ENCODE data around the gene CASR. TPM values are rescaled to one million over a fixed set of nuclear protein-coding genes. Genes with fewer than 3 reads are reported as not detected.

CASR gene
- polyA plus RNA-seq, 2 of the 4 experiments (the other 2 are of a cell fraction), result not detected

GRCh38 chr3:122325769-122326168 is 142.3 kb downstream of the CASR start (continued):
- TF ChIP-seq, protein P1, sequence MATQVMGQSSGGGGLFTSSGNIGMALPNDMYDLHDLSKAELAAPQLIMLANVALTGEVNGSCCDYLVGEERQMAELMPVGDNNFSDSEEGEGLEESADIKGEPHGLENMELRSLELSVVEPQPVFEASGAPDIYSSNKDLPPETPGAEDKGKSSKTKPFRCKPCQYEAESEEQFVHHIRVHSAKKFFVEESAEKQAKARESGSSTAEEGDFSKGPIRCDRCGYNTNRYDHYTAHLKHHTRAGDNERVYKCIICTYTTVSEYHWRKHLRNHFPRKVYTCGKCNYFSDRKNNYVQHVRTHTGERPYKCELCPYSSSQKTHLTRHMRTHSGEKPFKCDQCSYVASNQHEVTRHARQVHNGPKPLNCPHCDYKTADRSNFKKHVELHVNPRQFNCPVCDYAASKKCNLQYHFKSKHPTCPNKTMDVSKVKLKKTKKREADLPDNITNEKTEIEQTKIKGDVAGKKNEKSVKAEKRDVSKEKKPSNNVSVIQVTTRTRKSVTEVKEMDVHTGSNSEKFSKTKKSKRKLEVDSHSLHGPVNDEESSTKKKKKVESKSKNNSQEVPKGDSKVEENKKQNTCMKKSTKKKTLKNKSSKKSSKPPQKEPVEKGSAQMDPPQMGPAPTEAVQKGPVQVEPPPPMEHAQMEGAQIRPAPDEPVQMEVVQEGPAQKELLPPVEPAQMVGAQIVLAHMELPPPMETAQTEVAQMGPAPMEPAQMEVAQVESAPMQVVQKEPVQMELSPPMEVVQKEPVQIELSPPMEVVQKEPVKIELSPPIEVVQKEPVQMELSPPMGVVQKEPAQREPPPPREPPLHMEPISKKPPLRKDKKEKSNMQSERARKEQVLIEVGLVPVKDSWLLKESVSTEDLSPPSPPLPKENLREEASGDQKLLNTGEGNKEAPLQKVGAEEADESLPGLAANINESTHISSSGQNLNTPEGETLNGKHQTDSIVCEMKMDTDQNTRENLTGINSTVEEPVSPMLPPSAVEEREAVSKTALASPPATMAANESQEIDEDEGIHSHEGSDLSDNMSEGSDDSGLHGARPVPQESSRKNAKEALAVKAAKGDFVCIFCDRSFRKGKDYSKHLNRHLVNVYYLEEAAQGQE (IDR thresholded peaks at IDR 0.05), result no peak
- TF ChIP-seq HEYL (CRISPR knock-in tag; IDR thresholded peaks at IDR 0.05) (no peak), CHD2 (IDR thresholded peaks at IDR 0.05; ENCODE audit: low read length, partially characterized antibody) (no peak)

- DNase-seq (ENCODE audit: low read depth in 1 of 2, low spot score in 1 of 2), result no peak
- H3K9me3 ChIP-seq, result no peaks in the 10 kb centered on the region
- H3K27ac ChIP-seq, result no peak overlapping the region
- H3K4me1 ChIP-seq, result no peaks in the 10 kb centered on the region
- WGBS (ENCODE audit: missing lambda C conversion rate), result 64% methylated on average over 4 of the region's 4 CpGs
- ATAC-seq, result no peak
- H3K4me2 ChIP-seq, result no peak overlapping the region
- TF ChIP-seq RCOR1 (IDR thresholded peaks at IDR 0.05; ENCODE audit: low read depth, low read length), result no peak
- TF ChIP-seq HOXB5 (CRISPR knock-in tag; IDR thresholded peaks at IDR 0.05), result no peak
- no peak for TF ChIP-seq PHF8 (IDR thresholded peaks at IDR 0.05; ENCODE audit: borderline replicate concordance, low read depth)
- TF ChIP-seq, protein P2, sequence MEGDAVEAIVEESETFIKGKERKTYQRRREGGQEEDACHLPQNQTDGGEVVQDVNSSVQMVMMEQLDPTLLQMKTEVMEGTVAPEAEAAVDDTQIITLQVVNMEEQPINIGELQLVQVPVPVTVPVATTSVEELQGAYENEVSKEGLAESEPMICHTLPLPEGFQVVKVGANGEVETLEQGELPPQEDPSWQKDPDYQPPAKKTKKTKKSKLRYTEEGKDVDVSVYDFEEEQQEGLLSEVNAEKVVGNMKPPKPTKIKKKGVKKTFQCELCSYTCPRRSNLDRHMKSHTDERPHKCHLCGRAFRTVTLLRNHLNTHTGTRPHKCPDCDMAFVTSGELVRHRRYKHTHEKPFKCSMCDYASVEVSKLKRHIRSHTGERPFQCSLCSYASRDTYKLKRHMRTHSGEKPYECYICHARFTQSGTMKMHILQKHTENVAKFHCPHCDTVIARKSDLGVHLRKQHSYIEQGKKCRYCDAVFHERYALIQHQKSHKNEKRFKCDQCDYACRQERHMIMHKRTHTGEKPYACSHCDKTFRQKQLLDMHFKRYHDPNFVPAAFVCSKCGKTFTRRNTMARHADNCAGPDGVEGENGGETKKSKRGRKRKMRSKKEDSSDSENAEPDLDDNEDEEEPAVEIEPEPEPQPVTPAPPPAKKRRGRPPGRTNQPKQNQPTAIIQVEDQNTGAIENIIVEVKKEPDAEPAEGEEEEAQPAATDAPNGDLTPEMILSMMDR (IDR thresholded peaks at IDR 0.05), result no peak
- TF ChIP-seq, protein P3, sequence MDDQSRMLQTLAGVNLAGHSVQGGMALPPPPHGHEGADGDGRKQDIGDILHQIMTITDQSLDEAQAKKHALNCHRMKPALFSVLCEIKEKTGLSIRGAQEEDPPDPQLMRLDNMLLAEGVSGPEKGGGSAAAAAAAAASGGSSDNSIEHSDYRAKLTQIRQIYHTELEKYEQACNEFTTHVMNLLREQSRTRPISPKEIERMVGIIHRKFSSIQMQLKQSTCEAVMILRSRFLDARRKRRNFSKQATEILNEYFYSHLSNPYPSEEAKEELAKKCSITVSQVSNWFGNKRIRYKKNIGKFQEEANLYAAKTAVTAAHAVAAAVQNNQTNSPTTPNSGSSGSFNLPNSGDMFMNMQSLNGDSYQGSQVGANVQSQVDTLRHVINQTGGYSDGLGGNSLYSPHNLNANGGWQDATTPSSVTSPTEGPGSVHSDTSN (IDR thresholded peaks at IDR 0.05), result no peak
- no peak for TF ChIP-seq RNF2 (IDR thresholded peaks at IDR 0.05; ENCODE audit: borderline replicate concordance, low read depth)
- no peak for TF ChIP-seq POLR2AphosphoS2 (conservative IDR thresholded peaks at IDR 0.05; ENCODE audit: low read length)
- no peak for TF ChIP-seq KDM5A (IDR thresholded peaks at IDR 0.05)
- TF ChIP-seq HDAC2 (IDR thresholded peaks at IDR 0.05), result no peak
- no peak for TF ChIP-seq BHLHE40 (IDR thresholded peaks at IDR 0.05; ENCODE audit: low read depth, low read length)
- no peak for TF ChIP-seq NFE2L2 (conservative IDR thresholded peaks at IDR 0.05; ENCODE audit: low read length)
- no peak for TF ChIP-seq EP300 (IDR thresholded peaks at IDR 0.05)
- TF ChIP-seq CBX2 (IDR thresholded peaks at IDR 0.05; ENCODE audit: borderline replicate concordance, low read depth), result no peak
- no peak for TF ChIP-seq NR3C1 (IDR thresholded peaks at IDR 0.05)
- TF ChIP-seq, protein P4, sequence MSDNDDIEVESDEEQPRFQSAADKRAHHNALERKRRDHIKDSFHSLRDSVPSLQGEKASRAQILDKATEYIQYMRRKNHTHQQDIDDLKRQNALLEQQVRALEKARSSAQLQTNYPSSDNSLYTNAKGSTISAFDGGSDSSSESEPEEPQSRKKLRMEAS (IDR thresholded peaks at IDR 0.05), result no peak
- no peak for TF ChIP-seq HEYL (CRISPR knock-in tag; IDR thresholded peaks at IDR 0.05)
- ChIA-PET CTCF (interaction anchor here (1.3 kb wide), 1 partner anchor 10 kb away, joined by 3 read pairs; no protein-coding TSS in a partner anchor), POLR2A (no interaction called here)
- no peak for FAIRE-seq
- H3K4me3 ChIP-seq, result no peak overlapping the region
Observed at GRCh38 chr3:122331886-122332285, 148.4 kb downstream of the CASR start.

DNA sequence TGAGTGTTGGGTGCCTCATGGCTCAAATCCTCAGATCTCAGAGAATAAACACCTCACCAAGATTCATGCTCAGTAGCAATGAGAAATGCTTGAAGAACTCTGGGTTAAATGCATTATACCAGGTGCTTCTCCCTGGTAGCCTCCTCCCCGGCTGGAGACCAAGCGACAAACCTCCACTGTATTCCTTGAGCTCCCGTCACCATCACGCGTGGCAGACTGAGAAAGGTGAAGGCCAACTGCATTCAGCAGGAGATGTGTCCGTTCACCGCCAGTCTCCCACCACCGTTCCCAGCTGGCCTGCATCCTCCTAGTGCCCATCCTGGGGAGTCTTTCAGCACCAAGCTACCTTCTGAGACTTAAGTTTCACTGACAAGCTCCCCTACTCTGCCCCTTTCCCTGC is 149.1 kb downstream of the CASR start:
- H3K4me1 ChIP-seq, result no peaks in the 10 kb centered on the region
- ATAC-seq, result no peak
- no peak for DNase-seq (ENCODE audit: low read depth in 1 of 2, low spot score in 1 of 2)
- ChIA-PET CTCF (interaction anchor here (0.7 to 1.3 kb wide), 2 partner anchors 9 to 11 kb away, joined by 3 read pairs; no protein-coding TSS in a partner anchor), POLR2A (no interaction called here)
- no peak overlapping the region for H3K4me2 ChIP-seq
- 70% methylated on average over 8 of the region's 8 CpGs for WGBS (ENCODE audit: missing lambda C conversion rate)
- H3K9me3 ChIP-seq, result no peaks in the 10 kb centered on the region
- TF ChIP-seq SREBF2 (IDR thresholded peaks at IDR 0.05), result no peak
- no peak for TF ChIP-seq JUN (IDR thresholded peaks at IDR 0.05)
- no peak overlapping the region for H3K27ac ChIP-seq
- FAIRE-seq, result no peak
- no peak overlapping the region for H3K4me3 ChIP-seq

Other genes with a start within 250 kb of the CASR start
- not detected in 2 replicates for gene ILDR1, start 161.4 kb upstream of the CASR start, polyA plus RNA-seq (2011; rRNA removed)
- gene ILDR1, start 161.4 kb upstream of the CASR start, polyA plus RNA-seq (2017; fragmentation: RNase III; extraction: RNeasy Plus Mini Kit Qiagen cat#74134 plus additional on column Dnase treatment), result not detected in 3 replicates
- 0.12 TPM in 1 of 2 replicates, not detected in the other for gene CD86, start 128.3 kb upstream of the CASR start, polyA plus RNA-seq (2011; rRNA removed)
- gene CD86, start 128.3 kb upstream of the CASR start, polyA plus RNA-seq (2017; fragmentation: RNase III; extraction: RNeasy Plus Mini Kit Qiagen cat#74134 plus additional on column Dnase treatment), result not detected in 3 replicates
- gene CSTA, start 141.6 kb downstream of the CASR start, polyA plus RNA-seq (2011; rRNA removed), result 7.8 and 7.9 TPM in 2 replicates
- gene CSTA, start 141.6 kb downstream of the CASR start, polyA plus RNA-seq (2017; fragmentation: RNase III; extraction: RNeasy Plus Mini Kit Qiagen cat#74134 plus additional on column Dnase treatment), result 0.41 to 1.1 TPM (median 0.91 TPM) in 3 replicates
- 31.3 and 51.6 TPM in 2 replicates for gene MIX23, start 199.6 kb downstream of the CASR start, polyA plus RNA-seq (2011; rRNA removed)
- 48.1 to 62.5 TPM (median 54.1 TPM) in 3 replicates for gene MIX23, start 199.6 kb downstream of the CASR start, polyA plus RNA-seq (2017; fragmentation: RNase III; extraction: RNeasy Plus Mini Kit Qiagen cat#74134 plus additional on column Dnase treatment)
- 61.1 and 64.8 TPM in 2 replicates for gene FAM162A, start 200.5 kb downstream of the CASR start, polyA plus RNA-seq (2011; rRNA removed)
- gene FAM162A, start 200.5 kb downstream of the CASR start, polyA plus RNA-seq (2017; fragmentation: RNase III; extraction: RNeasy Plus Mini Kit Qiagen cat#74134 plus additional on column Dnase treatment), result 40.7 to 43.5 TPM (median 41.8 TPM) in 3 replicates
- 9.0 and 10.2 TPM in 2 replicates for gene WDR5B, start 232.4 kb downstream of the CASR start, polyA plus RNA-seq (2011; rRNA removed)
- gene WDR5B, start 232.4 kb downstream of the CASR start, polyA plus RNA-seq (2017; fragmentation: RNase III; extraction: RNeasy Plus Mini Kit Qiagen cat#74134 plus additional on column Dnase treatment), result 5.1 to 5.9 TPM (median 5.9 TPM) in 3 replicates